Stimulated activated CD8-positive, alpha-beta memory T cell treated with anti-CD3 and anti-CD28 coated beads, Interleukin-7, amount 100 ng/mL, for 1 hour (primary cell): ENCODE results near the gene SRPX.

Source experiments
- DNase-seq, 2 donors: peaks; one replicate each; pipeline ENCODE4 v3.0.0-alpha.2; 2020; ENCODE audit warnings: low read depth in 2 of 2

SRPX gene

DNA sequence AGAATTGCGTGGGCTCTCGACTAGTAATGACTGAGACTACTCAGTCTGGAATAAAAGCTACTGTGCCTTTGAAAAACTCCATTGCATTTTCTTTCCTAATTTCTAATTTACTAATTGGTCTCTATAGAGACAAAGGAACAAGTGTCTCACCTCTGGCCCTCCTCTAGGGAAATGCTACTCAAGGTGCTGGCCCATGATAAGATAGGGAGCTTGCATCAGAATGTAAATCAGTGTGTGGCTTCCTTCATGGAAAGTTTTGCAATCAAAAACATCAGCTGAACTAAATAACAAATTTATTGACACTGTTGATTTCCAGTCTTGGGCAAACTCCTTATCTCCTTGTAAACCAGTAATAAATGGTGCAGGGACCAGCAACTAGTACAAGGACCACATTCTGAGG, 81.8 kb downstream of the SRPX start:
- DNase-seq = no peak

DNA sequence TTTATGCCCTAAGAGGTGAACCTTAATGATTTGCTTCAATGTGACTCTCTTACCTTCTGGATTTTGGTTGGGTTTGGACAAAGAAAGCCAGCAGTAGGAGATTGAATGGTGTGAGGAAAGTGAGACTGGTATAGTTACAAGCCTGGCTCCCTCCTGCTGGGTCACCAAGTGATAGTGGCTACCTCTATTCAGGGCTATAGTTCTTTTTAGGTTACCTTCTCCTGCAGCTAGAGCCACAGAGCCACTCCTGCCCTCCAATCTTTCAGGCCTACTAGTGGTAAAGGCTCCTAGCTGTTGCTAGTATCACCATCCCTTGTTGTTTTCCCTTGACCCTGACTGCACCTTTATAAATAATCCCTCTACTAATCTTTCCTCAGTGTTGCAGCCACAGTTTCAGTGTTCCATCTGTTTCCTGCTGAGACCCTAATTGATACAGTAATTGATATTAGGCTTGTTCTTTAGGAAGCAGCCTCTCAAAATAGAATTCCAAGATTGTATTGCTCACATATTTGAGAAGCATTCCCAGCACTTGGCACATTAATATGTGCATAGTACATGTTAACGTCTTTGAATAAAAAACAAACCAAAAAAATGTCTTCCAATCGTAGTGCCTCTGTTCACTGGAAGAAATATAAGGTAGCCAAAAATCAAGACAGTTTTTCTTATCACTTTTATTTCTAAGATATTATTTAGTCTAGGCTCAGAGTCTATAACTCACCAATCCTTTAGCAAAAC, 82.3 kb downstream of the SRPX start:
- DNase-seq = no peak

DNA sequence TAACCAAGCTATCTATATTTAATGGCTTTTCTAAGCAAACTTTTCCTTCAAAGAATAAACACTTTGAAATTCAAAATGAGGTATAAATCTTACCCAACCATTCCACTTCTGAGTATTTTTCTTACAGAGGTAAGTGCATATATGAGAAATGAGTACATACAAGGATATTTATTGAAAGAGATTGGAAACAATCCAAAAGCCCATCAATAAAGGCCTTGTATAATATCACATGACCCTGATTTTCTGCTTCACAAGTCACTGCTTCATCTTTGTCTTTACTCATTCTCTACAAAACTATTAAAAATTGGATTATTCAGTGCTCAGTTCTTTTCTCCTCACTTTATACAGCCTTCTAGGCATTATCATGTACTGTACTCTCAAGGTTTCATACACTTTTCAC, 91.3 kb downstream of the SRPX start:
- DNase-seq = no peak

DNA sequence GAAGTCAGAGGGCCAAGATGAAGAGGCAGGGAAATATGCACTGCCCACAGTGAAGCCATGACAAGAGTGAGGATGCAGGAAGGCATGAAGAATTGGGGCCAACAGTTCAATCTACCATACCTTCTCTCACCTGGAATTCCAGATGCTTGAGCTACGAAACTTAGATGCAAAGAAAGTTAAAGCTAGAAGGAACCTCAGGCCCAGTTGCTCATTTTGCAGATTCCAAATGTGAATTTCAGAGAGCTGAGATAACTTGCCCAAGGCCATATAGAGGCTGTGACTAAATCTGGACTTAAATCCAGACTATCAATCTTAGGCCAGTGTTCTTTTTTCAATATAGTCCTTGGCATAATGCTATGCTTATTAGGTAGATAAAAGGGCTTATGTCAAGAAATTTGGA, 92.7 kb downstream of the SRPX start:
- no peak for DNase-seq

DNA sequence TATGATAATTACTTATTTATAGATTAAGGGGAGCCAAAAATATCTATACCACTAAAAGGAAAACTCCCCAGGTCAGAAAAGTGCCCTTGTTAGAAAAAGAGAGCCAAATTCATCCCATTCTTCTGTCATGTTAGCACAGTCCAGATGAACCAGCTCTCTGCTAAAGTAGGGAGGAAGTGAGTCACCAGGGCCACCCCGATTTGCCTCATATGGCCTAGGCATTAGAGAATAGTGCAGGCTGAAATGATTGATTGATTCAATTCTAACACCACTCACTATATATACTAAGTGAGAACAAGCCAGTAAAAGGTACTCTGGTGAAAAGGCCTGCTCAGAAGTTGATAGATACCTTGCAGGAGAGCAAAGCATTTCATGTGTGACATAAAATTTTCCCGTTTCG, 94.5 kb downstream of the SRPX start:
- no peak for DNase-seq

DNA sequence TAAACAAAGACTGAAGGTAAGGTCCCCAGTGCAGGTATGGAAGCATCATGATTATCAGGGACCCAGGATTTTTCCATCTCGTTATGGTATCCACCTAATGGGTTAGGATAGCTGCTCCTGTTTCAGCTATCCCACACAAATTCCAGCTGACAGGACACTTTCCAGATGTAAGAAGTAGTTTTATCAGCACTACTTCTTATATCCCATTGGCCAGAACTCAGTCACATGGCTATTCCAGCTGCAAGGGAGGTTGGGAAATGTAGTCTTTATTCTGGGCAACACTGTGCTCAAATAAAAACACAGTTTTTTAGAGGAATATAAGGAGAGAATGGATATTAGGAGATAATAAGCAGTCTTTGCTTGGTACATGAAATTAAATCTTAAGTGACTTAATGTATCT, 96.7 kb downstream of the SRPX start:
- DNase-seq = no peak

DNA sequence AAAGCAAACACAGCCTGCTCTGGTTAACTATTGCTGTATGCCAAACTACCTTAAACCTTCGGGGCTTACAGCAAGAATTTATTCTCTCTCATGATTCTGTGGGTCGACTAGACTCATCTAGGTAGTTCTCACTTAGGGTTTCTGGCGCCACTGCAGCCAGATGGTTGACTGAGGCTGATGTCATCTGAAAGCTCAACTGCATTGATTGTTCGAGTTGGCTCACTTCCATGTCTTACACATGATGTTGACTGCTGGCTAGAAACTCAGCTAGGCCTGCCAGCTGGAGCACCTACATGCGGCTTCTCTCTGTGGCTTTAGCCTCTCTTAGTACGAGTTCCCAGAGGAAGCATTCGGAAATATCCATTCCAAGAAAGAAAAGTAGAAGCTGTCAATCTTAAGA, 103.2 kb downstream of the SRPX start:
- no peak for DNase-seq

DNA sequence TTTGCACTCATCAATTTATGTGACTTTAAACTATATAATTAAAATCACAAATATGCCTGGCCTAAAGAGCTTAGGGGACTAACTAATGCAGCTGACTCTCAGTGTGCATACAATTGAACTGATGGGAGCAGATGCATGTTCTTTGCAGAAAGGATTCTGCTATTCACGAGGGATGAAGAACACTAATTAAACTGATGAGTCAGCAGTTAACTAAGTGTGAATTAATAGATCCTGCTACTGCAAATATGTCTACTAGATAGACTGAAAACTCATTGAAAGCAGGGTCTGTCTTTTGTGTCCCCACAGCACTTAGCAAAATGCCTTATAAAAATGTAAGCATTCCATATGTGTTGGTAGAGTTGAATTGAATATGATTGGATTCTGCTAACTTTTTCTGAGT, 104.0 kb downstream of the SRPX start:
- no peak for DNase-seq

DNA sequence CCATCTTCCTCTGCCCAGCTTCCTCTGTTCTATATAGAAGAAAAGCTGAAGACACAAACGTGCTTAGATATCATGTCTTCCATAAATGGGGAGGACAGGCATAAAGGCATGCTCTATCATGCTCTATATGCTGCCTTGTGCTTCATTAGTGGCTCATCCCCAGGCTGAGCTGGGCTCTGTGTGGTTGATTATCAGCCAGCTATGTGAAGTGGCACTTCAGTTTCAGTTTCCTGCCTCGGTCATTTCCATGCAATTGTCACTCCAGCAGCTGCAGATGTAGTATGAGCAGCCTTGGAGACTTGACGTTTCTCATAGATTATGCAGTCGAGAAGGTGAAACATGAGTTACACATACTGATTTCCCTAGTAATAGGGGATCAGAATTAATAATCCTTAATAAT, 108.1 kb downstream of the SRPX start:
- DNase-seq = no peak

DNA sequence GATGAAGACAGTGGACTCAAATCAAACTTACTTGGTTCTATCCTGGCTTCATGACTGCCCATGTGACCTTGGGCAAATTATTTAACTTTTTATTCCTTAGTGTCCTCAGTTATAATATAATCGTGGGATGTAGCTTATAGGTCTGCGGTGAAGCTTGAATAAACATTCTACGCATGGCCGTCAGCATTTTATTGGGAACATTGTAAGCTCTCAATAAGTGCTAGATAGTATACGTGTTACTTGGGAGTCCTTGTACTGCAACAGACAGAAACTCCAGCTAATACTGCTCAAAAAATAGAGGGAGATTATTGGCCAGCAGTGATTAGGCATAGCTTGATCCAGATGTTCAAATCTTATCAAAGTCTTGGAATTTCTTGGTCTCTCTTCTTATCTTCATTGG, 109.5 kb downstream of the SRPX start:
- DNase-seq = no peak

DNA sequence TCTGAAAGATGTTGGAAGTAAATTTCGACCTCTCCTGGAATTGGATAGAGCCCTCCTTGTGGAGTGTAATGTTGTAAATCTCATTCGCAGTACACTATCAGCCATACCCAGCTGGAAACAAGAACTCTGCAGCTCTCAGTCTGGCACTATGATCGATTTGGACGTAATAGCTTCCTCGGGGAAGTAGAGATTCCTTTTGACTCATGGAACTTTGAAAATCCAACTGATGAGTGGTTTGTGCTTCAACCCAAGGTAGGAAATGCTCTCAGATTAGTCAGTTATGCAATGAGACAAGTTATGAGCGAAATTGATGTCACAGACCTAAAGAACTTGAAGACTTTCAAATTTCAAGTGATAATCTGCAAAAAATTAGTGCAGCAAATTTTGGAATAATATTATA, 110.4 kb downstream of the SRPX start:
- DNase-seq = no peak

DNA sequence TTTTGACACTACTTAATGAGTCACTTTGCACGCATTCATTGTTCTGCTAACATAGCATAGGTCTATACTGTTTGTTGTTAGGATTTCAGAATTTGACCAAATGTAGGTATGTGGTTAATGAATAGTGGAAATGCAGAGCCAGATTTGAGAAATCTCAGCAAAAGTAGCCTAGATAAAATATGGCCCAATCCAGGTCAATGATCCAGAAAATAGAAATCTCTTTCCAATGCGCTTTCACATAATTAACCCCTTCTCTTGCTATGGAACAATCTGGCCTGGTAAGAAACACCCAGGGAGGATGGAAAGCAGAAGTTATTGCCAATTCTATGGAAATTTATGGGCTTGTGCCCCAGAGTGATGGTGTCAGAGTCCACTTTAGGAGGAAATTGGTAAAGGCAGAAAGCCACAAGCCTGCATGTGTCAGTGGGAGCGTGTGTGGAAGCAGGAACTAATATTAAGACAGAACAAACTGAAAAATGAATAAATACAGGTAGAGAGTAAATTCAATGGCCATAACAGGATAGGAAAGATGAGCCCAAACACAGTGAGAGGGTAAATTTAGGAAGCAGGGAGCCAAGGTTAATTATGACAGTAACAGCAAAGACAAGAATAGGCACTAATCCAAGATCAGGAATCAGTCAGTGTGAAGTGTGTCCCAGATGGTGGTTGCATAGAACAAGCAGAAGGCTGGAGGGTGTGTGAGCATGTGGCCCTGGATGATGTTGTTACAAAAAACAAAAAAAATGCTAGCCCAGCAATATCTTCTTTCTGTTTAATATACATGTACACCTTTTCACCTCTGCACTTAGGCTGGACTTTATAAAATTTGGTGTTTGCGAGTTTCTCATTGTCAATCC, 111.4 kb downstream of the SRPX start:
- DNase-seq = no peak

DNA sequence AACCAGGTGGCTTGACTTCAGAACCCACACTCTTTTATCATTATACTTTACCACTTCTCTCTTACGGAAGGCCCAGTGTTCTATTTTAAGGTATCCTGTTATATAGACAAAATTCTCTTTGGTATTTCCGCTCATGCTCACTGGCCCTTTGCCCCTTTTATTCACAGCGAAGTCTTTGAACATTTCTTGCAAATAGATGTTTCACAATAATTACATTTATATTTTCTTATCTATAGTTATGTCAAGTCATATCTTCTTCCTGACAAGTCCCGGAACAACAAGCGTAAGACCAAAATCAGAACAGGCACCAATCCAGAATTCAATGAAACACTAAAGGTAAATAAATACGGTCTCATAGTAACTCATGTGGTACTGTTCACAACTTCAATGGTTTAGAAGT, 112.3 kb downstream of the SRPX start:
- DNase-seq = no peak

DNA sequence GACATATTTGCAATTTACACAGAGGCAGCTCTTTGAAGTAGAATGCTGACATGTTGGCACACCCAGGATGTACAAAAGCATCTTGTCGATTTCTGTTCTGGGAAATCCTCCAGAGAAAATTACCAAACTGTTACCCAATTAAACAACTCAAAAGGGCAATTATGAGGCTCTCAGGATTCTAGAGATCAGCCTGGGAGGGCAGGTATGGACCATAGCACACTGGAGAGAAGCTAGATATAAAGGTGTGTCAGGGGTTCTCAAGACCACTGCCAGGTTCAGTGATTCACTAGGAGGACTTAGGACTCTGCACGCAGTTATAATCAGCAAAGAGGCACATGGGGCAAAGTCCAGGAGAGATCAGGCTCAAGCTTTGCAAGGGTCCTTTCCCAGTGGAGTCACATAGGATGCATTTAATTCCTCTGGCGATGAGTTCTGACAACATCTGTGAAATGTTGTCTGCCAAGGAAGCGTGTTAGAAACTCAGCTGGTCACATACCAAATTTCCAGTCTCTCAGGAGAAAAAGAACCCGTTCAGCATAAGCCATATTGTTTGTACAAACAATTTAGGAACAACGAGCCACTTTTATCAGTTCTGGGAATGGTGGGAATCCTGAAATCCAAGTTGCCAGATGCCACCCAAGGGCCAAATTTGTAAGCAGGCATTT, 113.5 kb downstream of the SRPX start:
- no peak for DNase-seq

DNA sequence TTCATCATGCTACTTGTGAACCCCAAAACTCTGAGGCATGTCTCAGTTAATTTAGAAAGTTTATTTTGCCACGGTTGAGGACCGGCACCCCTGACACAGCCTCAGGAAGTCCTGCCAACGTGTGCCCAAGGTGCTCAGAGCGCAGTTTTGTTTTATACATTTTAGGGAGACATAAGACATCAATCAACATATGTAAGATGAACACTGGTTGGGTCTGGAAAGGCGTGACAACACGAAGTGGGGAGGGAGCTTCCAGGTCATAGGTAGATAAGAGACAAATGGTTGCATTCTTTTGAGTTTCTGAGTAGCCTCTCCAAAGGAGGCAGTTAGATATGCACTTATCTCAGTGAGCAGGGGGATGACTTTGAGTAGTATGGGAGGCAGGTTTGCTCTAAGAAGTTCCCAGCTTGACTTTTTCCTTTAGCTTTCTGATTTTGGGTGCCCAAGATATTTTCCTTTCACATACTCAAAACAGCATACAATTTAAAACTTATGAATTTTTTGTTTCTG, 115.4 kb downstream of the SRPX start:
- DNase-seq = no peak

DNA sequence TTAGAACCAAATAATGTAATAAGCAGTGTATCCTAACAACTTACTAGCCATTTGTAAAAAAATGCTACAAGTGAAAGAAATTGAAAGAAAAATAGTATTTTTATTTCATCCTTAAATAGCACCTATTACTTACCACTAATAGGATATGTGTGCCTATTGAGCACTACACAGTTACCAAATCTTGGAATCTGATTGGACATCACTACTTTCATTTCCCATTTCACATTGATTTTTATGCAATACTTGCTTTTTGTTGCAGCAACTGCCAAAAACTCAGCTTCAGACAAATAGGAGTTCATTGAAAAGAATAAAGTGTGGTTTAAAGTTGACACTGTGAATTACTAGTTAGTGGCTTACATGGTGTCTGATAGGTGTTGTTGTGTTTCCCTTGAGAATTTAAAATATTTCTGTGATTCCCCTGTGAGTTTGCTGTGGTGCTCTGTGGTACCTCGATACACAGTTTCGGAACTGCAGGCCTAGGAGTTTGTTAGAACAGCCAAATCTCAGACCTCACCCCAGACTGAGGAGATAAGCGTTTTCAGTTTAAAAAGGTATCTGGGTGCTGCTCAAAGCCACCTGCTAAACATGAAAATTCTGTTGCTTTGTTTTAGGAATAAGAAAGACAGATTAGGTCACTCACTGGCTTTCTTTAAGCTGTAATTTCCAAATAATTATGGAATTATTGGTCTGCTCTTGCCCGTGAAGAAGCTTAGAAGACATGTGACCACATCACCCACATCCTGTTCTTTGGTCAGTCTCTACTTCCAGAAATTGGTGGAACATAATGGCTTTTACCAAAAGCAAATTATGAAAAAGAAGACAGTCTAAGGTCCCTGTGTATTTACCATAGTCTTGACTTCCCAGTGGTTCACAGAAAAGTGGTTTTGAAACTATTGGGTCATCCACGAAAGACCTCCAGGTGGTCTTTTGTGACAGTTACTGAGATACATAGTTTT, 116.5 kb downstream of the SRPX start:
- DNase-seq = no peak

DNA sequence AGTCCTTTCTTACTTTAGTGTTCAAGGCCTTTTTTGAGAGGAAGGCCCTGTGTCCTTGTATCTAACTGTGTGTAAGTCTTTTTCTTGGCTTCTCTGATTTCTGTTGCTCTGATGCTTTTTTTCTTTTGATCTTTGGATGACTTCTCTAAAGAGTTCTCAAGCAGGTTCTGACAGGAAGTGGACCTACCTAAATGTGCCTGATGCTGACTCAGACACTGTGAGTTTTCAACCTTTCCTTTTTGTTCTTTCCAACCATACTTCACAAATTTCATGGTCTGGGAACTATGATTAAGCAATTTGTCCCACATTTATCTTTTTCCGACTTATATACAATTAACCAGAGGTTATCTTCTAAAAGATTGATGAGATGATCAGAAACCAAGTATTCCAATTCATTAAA, 117.8 kb downstream of the SRPX start:
- no peak for DNase-seq

DNA sequence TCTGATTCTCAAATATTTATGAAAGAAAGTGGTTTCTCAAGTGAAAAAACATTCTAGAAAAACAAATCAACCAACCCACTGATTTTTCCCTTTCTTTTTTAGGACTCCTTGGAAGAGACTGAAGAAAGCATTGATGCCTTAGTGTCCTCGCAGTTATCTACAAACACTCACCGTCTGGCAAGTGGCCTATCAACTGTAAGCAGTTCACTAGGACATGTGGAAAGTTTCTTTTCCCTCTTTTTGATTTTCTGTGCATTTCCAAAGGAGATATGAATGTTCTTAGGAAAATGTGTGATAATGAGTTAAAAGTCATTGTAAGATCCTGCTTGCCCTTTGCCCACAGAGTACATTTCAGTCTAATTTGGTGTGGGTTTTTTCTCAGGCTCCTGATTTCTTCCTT, 118.4 kb downstream of the SRPX start:
- DNase-seq = no peak

DNA sequence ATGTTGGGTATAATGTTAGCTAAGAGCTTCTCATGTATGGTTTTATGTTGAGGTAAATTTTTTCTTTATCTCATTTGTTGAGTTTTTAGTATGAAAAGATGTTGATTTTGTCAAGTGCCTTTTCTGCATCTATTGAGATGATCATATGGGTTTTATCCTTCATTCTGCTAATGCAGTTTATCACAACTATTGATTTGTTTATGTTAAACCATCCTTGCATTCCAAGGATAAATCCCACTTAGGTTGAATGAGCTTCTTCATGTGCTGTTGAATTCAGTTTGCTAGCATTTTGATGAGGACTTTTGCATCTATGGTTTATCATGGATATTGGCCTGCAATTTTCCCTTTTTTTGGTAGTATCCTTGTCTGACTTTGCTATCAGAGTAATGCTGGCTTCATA, 121.0 kb downstream of the SRPX start:
- DNase-seq = no peak
